Pancreas (tissue), 10 donors: Measurements from ENCODE around the gene CACNA1E. TPM values are rescaled to one million over a fixed set of nuclear protein-coding genes. Genes with fewer than 3 reads are reported as not detected.
"Not testable (repeated sequence)": the region's sequence is repeated elsewhere in the genome, so short reads cannot be mapped to it uniquely, and the experiment has no call there.

Experiments
- ATAC-seq, 4 donors: fragments of 200-7000 bp; cut with Tn5 transposase; one replicate each; pipeline versions ENCODE4 v1.8.0 to v1.9.1; 2020; ENCODE audit warnings: mild to moderate bottlenecking in 4 of 4, moderate library complexity in 4 of 4
- DNase-seq, 6 donors: peaks; one replicate each; pipeline ENCODE4 v3.0.0-alpha.2; 2020
- FAIRE-seq: peaks from 2 replicates; lab custom pipeline; 2012; peaks lifted over from hg19 to GRCh38; lab: Jason Lieb, UNC
- H3K27ac ChIP-seq, 4 donors: fragments of 200-600 bp; sonication (generic); 1 replicate in 3 of 4; 2 replicates in 1 of 4; pipeline versions ENCODE4 v1.5.0 to v1.8.0; 2020
- H3K27me3 ChIP-seq, 4 donors: fragments of 200-600 bp; one replicate each; pipeline ENCODE4 v1.8.0; 2021
- H3K36me3 ChIP-seq, 3 donors: fragments of 200-600 bp; sonication (generic) in 1 of 3; one replicate each; pipeline versions ENCODE4 v1.5.0 to v1.8.0; 2020 to 2021
- H3K4me1 ChIP-seq, 3 donors: fragments of 200-600 bp; one replicate each; pipeline ENCODE4 v1.8.0; 2021
- H3K4me3 ChIP-seq, 4 donors: fragments of 200-600 bp; sonication (generic) in 2 of 4; one replicate each; pipeline versions ENCODE4 v1.5.0 to v1.8.0; 2020 to 2021
- H3K9me3 ChIP-seq, 4 donors: fragments of 200-600 bp; one replicate each; pipeline ENCODE4 v1.8.0; 2021
- CTCF ChIP-seq, 4 donors: fragments of 200-600 bp; sonication (generic) in 3 of 4; IDR thresholded peaks; one replicate each; pipeline versions ENCODE4 v1.5.0 to v1.8.0; 2021; ENCODE audit warnings: antibody characterized with exemption in 4 of 4
- WGBS, 2 donors: extraction: QIAGEN DNeasy Blood & Tissue Kit; methylation state at CpG; one replicate each; pipeline ENCODE4 v1.1.7; 2013; 5-methylcytosine and 5-hydroxymethylcytosine counted together
- intact Hi-C, 3 donors: fragments of 100-400 bp; cut with DNase I; formaldehyde crosslinking; loops; one replicate each; pipeline versions ENCODE4 v1.11.1 to v1.14.2; 2022
- polyA plus RNA-seq, 2 donors: library from polyadenylated mRNA; stranded (reverse); fragments of 200-250 nt; gene quantifications; one replicate each; pipeline ENCODE4 v1.2.3, GENCODE V29; 2013
- total RNA-seq, 6 donors: library from RNA; stranded (reverse); fragmentation: NEBNext Ultra II Directional in 4 of 6; extraction: Animal tissue kit (Norgen Biotek cat#: 25700) in 4 of 6; gene quantifications; one replicate each; pipeline versions ENCODE4 v1.2.1 to v1.2.4, GENCODE V29; 2021 to 2023
- donor health status: healthy with polysubstance abuse.
- donor health status: DM: no; HTN: no; CAD: no; lungs with moderate emphysema.
- donor health status: DM: no; HTN: no; CAD: no.
- donor health status: control.
- donor health status: control.
- donor health status: Bipolar disorder and iron deficiency.
- donor health status: DM: yes; HTN: yes; CAD: no.
- donor health status: DM: no; HTN: no; CAD: no.
- donor health status: DM: no; HTN: no; CAD: no.
- donor health status: DM: yes; HTN: yes; CAD: no.

CACNA1E gene
- total and polyA plus RNA-seq, 8 donors = 0.02 to 0.12 (median 0.07) TPM; not detected in 2

- H3K27ac ChIP-seq = no peak overlapping the region
- no peak overlapping the region for H3K4me3 ChIP-seq
- ATAC-seq (no peak), FAIRE-seq (no peak), DNase-seq (no peak)
- no peaks in the 10 kb centered on the region for H3K36me3 ChIP-seq
- no peaks in the 10 kb centered on the region for H3K4me1 ChIP-seq
- H3K9me3 ChIP-seq = no peaks in the 10 kb centered on the region
- WGBS, 2 donors = 35 to 40% methylated on average over 5 of the region's 5 CpGs
- intact Hi-C loops = no loop called here
- no peaks in the 10 kb centered on the region for H3K27me3 ChIP-seq
- no peak for TF ChIP-seq CTCF (IDR thresholded peaks at IDR 0.05)
Observed at GRCh38 chr1:181517181-181517875, 34.0 kb downstream of the CACNA1E start.

- ATAC-seq = no peak
- no peak for TF ChIP-seq CTCF (IDR thresholded peaks at IDR 0.05)
Observed at GRCh38 chr1:181518152-181518551, 34.8 kb downstream of the CACNA1E start.

GRCh38 chr1:181522864-181523263 lies 39.5 kb downstream of the CACNA1E start:
- Histone ChIP-seq H3K4me1 (no peaks in the 10 kb centered on the region), H3K27me3 (no peaks in the 10 kb centered on the region), H3K36me3 (no peaks in the 10 kb centered on the region), H3K9me3 (no peaks in the 10 kb centered on the region), H3K27ac (no peak overlapping the region), H3K4me3 (no peak overlapping the region)
- FAIRE-seq (no peak), DNase-seq (no peak), ATAC-seq (no peak)
- TF ChIP-seq CTCF (IDR thresholded peaks at IDR 0.05) = no peak
- intact Hi-C loops = no loop called here
- 37 to 42% methylated on average over 2 of the region's 2 CpGs for WGBS, 2 donors

More at GRCh38 chr1:181518152-181518551, 34.8 kb downstream of the CACNA1E start:
- intact Hi-C loops = no loop called here
- FAIRE-seq (no peak), DNase-seq (no peak)
- H3K9me3 ChIP-seq = no peaks in the 10 kb centered on the region
- H3K36me3 ChIP-seq = no peaks in the 10 kb centered on the region
- no peaks in the 10 kb centered on the region for H3K4me1 ChIP-seq
- no peak overlapping the region for H3K4me3 ChIP-seq
- 36 to 59% methylated on average over 2 of the region's 2 CpGs for WGBS, 2 donors
- no peak overlapping the region for H3K27ac ChIP-seq
- H3K27me3 ChIP-seq = no peaks in the 10 kb centered on the region

GRCh38 chr1:181525104-181525721 lies 41.9 kb downstream of the CACNA1E start:
- DNase-seq = no peak
- intact Hi-C loops = no loop called here
- WGBS, 2 donors = 89 to 90% methylated on average over 1 of the region's 1 CpG
- Histone ChIP-seq H3K9me3 (no peaks in the 10 kb centered on the region), H3K4me3 (no peak overlapping the region), H3K27me3 (no peaks in the 10 kb centered on the region), H3K27ac (no peak overlapping the region), H3K4me1 (no peaks in the 10 kb centered on the region), H3K36me3 (no peaks in the 10 kb centered on the region)
- no peak for ATAC-seq
- FAIRE-seq = no peak
- TF ChIP-seq CTCF (IDR thresholded peaks at IDR 0.05) = no peak

- H3K36me3 ChIP-seq, H3K27me3 ChIP-seq, H3K9me3 ChIP-seq, H3K4me1 ChIP-seq, H3K27ac ChIP-seq, DNase-seq, H3K4me3 ChIP-seq, ATAC-seq, FAIRE-seq, intact Hi-C loops: not testable (repeated sequence)
Observed at GRCh38 chr1:181528241-181528640, 44.9 kb downstream of the CACNA1E start.
